CD4-positive, alpha-beta T cell treated with Interleukin-21 for 1 hour (primary cell): ENCODE data around the gene NEIL3.
A peak's percentile ranks its signal among the peaks of the same experiment; 100 is the strongest.
"Not testable (repeated sequence)": the region's sequence is repeated elsewhere in the genome, so short reads cannot be mapped to it uniquely, and the experiment has no call there.

Experiments
- DNase-seq: peaks from one replicate; pipeline ENCODE4 v3.0.0-alpha.2; 2020

Gene NEIL3

DNA sequence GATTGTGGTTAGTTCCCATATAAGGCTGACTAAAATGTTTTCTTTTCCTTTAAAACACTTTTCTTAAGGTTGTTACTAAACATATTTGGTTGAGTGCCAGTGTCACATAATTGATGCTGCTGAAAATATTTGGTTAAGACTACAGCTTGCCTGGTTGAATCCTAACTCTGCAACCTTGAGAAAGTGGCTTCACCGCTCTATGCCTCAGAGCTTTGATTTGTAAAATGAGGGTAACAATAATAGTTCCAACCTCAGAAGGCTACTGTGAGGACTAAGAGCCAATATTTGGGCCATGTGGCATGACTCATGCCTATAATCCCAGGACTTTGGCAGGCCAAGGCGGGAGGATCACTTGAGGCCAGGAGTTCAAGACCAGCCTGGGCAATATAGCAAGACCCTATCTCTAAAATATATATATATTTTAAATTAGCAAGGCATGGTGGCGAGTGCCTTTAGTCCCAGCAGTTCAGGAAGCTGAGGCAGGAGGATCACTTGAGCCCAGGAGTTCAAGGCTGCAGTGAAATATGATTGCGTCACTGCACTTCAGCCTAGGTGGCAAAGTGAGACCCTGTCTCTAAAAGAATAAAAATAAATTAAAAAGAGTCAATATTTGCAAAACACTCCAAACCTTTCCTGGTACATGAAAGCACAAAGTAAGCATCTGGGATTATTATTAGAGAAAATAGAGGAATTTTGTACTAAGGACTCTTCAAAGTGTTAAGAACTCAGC is 7.1 kb upstream of the NEIL3 start:
- no peak for DNase-seq

DNA sequence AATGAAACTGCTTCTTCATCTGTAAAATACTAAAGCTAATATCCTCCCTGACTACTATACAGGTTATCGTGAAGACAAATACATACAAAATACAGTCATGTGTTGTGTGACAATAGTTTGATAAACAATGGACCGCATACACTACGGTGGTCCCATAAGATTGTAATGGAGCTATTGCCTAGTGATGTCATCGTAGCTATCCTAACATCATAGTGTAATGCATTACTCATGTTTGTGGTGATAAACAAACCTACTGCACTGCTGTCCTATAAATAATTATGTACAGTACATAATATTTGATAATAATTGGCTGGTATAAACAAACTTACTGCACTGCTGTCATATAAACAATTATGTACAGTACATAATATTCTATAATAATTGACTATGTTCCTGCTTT is 5.6 kb upstream of the NEIL3 start:
- DNase-seq = no peak

DNA sequence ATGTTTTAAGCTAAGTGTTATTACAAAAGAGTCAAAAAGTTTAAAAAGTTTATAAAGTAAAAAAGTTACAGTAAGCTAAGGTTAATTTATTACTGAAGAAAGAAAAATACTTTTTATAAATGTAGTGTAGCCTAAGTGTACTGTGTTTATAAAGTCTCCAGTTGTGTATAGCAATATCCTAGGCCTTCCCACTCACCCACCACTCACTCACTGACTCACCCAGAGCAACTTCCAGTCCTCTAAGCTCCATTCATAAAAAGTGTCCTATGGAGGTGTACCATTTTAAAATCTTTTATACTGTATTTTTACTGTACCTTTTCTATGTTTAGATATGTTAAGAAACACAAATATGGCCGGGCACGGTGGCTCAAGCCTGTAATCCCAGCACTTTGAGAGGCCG is 4.8 kb upstream of the NEIL3 start:
- not testable (repeated sequence) for DNase-seq

DNA sequence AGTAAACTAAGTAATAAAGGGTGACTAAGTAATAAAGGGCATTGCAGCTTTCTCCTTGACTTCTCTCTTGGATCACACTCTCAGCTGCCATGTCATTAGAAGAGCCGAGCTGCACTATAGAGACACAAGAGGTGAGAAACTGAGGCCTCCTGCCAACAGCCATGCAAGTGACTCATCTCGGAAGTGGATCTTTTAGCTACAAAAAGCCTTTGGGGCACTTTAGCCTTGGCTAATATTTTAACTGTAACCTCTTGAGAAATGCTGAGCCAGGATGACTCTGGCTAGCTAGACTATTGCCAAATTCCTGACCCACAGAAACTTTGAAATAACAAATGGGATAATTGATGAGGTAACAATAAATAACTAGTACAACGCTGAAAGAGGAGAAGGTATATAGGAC is 1.5 kb upstream of the NEIL3 start:
- no peak for DNase-seq

DNA sequence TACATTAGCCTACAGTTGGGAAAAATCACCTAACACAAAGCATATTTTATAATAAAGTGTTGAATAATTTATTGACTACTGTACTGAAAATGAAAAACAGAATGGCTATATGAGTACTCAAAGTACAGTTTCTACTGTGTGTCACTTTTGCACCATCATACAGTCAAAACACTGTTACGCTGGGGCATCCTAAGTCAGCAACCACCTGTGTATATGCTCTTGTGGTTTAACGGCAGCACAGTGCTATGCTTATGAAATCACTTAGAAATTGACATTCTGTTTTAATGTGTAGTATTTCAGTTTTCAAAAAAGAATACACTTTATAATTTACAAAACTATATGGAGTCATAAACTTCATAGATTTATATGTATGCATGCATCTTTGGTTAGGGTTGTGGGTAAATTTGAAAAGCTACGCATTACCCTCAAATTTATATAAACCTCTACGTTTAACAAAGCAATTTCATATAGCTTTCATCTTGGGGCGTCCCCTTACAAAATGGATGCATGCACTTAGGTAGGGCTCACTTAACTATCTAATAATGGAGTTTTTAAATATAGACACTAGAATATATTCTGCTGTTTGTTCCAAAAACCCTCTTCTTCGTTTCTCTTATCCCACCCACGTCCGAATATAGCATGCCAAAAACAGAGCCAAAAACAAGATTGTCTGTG is 690 bp upstream of the NEIL3 start:
- peak; percentile 23 for DNase-seq

DNA sequence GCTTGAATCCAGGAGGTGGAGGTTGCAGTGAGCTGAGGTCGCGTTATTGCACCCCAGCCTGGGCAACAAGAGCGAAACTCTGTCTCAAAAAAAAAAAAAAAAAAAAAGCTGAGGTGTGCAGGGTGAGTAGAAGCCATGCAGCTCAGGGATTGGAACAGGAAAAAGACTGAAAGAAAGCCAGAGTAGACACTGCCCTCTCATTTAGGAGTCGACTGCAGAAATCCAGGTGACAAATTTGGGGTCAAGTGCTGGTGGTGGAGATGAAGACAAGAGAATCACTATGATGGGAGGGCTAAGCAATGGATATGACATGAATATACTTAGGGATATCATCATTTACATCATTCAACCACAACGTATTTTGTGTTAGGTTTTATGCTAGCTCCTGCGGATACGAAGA is 1.9 kb downstream of the NEIL3 start:
- DNase-seq = no peak

DNA sequence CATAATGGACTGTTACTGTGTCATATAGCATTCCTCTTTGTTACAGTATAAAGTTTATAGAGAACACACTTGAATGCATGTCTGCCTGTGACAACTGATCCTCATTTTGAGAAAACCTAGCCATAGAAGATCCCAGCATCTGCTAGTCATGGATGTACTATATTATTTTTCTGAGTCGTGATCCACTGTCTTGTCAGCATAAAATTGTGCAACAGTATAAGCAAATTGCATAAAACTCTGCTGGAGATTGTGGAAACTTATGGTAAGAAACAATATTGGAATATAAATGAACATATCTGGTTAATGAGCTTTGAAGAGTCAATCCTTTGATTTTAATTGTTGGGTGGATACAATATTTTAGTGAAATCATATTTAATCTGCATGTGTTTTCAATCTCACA is 3.6 kb downstream of the NEIL3 start:
- no peak for DNase-seq

DNA sequence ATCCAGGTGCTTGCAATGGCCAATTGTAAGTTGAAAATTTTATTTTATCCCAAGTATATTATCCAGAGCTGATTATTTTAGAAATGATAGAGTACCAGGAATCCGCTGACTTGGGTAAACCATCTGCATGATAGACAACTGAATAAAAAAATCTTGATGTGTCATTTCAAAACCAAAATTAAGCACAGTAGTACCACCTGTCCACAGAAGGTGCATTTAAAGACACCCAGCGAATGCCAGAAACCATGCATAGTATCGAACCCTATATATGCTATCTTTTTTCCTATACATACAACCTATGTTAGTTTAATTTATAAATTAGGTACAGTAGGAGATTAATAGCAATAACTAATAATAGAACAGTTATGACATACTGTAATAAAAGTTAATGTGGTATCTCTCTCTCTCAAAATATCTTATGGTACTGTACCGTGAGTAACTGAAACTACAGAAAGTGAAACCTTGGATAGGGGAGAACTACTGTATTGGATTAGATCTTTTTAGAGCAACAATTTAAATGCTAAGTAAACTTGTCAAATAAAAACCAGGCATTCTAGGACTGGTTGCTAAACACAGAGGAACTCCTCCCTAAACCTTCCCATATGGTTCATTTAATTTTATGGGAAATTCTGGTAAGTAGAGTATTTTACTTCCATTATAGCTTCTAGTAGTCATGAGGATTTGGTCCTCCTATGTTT is 6.2 kb downstream of the NEIL3 start:
- DNase-seq = peak; percentile 21

DNA sequence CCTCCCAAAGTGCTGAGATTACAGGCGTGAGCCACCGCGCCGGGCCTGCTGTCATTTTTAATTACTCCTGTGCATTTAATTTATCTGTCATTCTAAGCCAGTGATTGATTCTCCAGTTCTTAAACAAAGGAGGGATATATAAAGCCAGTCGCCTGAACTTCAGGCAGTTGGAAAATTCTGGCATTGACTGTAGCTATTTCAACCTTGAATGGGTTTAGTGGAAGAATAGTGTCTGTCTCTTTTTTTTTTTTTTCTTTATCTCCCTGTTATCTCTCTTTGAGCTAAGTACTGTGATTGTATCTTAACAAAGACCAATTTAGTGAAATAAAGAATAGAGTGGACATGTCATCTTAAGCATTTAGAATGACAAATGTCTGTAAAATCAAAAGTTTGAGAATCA is 11.0 kb downstream of the NEIL3 start:
- DNase-seq = no peak

DNA sequence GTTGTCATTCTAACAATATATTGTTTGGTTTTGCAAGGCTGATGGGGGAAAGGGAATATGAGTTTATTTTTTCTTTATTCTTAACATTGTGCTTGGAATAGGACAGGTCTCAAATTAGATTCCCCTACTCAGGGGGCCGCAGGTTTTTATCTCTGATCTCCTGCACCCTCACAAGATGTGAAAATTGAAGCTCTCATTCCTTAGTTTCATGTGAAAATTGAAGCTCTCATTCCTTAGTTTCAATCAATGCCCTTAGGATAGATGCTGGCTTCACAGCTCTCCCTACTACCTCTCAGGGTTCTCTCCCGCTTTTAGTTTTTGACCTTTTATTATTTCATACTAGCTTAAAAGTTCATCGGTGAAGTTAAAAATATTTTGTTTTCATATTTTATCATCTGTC is 12.0 kb downstream of the NEIL3 start:
- no peak for DNase-seq

DNA sequence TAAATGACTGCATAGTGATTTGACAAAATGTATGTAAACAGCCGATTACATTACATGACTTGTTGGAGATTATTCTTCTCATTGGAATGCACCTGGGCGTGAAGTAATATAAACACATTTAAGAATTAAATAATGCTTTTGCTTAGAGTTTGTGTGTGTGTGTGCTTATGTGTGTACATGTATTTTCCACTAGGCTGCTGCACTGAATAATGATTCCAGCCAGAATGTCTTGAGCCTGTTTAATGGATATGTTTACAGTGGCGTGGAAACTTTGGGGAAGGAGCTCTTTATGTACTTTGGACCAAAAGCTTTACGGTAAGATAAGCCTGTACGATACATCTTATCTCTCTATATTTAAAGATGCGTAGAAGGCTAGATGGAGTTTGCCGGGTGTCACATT is 12.6 kb downstream of the NEIL3 start:
- DNase-seq = no peak

DNA sequence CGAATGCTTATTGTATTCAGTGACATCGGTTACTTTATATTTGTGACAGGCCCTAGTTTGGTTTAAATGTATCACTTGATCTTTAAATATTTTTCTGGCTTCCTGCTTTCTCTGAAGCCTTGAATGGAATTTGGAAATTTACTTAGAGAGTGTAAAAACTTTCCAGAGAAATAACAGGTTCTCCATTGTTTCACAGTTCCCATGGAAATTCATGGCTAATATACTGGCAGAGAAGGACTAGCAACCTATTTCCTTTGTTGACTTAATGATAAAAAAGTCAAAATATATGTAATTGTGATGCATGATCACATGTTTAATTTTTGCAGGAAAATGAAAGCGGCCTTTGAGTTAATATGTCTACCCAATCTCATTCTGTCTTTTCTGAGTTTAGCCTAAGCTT is 13.2 kb downstream of the NEIL3 start:
- no peak for DNase-seq

DNA sequence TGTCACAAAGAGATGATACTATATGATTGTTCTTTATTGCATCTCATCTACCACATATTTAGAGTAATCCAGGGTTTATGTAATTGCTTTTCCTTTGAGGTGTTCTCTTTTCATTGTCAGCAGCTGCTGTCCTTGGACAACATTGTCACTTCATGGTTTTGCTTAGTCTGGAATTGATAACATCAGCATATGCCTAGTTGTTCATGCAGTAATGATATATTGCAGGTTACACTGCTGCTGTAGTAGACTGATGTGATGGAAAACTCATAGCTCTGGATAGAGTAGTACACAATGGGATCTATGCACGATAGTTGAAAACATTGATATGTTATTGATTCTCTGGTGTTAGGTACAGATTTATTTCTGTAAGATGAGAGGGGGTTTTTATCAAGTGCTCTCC is 13.7 kb downstream of the NEIL3 start:
- DNase-seq = no peak

DNA sequence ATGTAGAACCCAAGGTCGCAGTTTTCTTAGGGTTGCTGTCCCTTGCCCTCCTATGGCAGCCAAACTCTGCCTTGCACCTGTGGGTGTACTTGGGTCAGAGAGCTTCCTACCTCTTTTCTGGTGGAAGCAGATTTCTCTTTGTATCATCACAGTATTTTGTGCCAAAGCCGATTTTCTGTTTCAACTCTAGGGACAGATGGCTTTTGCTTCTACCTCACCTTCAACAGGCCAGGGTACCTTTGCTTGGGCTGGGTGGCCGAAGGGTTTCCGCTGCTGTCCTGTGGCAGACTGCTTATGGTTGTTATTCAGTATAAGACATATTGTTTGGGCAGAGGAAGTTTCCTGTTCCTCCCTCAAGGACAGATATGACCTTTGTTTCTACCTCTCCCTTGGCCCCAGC is 22.4 kb downstream of the NEIL3 start:
- no peak for DNase-seq

DNA sequence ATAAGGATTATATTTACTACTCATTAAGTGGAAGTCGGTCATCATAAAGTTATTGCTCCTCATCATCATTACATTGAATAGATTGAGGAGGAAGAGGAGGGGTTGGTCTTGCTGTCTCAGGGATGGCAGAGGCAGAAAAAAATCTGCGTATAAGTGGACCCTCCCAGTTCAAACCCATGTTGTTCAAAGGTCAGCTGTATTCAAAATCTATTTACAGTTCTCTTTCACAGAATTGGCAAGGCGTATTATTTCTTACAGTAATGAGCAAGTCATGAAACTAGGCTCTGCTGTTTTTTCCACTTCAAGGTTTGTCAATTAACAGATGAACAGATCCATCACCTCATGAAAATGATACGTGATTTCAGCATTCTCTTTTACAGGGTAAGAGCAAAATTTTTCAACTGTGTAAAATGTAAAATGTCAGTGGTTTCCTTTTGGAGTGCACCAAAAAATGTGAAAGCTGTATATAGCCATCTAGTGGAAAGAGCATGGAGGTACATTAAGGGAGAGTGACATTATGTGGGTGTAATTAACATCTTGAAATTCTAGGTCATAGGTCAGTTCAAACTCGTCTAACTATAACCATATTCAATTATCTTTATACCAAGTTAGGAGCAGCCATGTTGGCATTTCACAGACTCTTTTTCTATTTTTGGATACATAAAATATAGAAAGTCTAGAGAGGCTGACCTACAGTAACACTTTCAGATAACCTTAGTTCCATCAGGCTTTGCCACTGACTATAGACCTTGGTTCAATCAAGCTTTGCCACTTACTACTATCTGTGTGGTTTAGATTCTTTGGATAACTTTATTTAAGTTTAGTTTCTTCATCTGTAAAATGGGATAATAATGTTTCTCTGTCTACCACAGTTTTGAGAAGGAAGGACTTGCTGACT is 30.1 kb downstream of the NEIL3 start:
- DNase-seq = peak; percentile 66

DNA sequence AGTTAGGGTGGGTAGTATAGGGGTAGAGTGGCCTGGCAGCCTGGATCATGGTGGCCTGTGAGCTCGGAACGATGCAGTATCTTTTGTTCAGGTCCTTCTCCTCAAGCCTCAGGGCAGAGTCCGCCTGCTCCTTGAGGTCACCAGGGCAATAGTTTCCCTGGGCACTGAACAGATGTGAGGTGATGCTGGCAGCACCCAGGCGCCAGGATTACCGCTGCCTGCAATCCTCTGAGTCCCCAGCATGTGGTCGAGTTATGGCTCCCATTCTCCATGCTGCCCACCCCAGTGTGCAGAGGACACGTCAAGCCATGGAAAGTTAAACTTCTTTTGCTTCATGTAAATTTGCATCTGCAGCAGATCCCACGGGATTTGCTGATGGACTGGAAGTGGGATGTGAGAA is 38.7 kb downstream of the NEIL3 start:
- DNase-seq = no peak

DNA sequence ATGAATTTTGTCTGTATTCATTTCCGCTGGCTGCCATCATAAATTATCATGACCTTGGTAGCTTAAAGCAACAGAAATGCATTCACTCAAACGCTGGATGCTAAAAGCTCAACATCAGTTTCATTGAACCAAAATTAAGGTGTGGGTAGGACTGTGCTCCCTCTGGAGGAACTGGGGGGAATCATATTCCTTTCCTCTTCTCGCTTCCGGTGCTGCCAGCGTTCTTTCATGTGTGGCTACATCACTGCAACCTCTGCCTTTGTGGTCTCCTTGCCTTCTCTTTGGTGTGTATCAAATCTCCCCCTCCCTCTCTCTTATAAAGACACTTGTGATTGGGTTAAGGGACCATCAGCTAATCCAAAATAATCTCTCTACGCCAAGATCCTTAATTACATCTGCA is 39.5 kb downstream of the NEIL3 start:
- no peak for DNase-seq

DNA sequence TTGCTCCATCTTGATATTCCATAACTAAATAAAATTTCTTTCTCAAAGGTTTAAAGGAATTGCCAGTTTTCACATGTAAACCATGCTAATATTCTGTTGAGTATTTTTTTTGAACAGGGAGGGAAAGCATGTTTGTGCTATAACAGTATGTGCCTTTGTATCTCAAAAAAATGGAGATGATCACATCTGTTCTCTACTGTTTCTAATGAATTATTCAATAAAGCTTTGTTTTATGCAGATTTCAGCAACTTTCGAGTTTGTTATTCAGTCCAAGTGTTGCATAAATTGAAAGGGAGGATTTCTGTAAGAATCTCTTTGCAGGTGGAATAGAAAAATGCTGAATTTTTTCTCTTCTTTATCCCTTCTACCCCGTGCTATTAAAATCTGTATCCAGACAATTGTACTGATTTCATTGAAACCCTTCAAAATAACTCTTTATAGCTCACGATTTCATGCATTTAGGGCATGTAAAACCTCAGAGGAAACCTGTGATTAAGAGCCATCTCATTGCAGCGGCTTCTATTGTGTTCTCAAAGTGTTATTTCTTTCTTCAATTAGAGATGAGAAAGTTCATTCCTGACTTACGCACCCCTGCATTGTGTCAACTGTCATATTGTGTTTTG is 42.1 kb downstream of the NEIL3 start:
- DNase-seq = no peak

DNA sequence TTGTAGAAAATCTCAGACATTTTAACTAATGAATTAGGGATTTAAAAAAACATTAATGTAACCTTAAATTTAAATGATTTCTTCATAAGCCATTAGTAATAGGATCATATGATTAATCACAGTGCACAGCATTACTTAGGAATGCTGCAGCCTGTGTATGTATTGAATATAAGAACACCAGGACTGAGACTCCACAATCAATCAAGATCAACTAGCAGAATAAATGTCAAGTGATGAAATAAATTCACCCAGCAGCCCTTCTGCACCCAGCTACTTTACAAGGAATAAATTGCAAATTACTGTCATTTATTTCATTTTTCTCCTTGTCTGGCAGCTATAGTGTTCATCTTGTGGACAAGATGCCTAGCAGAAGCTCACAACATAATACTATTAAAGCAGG is 46.5 kb downstream of the NEIL3 start:
- no peak for DNase-seq

DNA sequence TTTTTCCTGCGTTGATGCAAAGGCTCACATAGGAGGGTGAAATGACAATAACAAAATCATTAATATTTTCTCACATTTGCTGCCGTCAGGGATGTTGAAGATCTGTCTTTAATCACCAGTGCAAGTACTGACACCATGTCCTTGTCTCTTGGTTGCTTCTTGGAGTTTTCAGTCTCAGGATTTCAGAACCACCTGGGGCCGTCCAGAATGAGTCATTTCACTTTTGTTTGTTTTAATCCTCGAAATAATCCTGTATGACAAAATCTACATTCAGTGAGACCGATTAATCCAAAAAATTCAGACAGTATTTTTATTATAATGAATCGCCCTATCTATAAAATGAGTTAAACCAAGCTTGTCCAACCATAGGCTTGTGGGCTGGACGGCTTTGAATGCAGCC is 47.2 kb downstream of the NEIL3 start:
- no peak for DNase-seq

DNA sequence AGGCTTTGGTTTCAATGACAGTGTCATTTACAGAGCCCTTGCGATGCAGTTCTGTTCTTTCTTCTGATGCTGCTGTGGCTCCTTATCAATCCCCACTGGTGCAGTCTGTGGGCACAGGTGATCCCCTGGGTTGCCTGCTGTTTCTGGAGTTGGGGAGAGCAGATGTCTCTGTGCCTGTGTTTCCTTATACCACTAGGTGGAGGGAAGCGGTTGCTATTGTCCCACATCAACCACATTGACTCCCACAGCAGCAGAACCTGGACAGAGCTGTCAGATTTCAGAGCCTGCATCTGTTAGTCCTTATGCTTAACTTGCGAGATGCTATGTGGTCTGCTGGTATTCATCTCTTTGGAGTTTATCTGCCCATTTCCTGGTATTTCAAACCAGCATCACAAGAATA is 57.7 kb downstream of the NEIL3 start:
- DNase-seq = peak; percentile 3

DNA sequence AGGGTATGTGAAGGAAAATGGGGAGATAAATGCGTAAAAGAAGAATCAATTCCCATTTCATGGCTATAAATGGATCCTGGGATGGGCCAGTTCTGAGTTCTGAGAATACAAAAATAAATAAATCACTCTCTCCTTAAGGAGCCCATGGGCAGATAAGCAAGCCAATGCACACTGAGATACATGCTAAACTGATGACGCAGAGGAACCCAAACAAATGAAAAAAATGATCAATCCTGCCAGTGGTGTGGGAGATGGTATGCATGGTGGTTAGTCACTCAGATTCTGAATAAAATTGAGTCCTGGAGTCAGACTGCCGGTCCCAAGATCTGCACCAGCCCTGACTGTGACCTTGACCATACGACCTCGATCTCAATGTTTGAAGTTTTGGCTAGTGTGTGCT is 59.7 kb downstream of the NEIL3 start:
- no peak for DNase-seq

DNA sequence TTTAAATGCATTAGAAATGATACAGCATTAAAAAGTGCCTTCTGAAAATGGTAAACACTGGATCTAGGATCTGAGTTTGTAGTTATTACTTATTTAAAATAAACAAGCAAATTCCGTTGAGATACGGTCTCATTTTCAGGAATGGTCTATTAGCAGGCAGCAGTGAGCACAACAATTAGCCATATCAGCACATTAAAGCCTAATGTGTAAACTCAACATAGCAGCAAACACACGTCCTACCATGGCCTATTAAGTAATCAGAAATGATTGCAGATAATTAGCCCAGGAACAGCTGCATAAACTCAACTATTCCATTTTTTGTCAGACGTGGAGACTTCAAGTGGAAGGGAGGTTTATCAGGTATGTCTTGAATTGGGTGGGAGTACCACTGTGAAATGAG is 61.8 kb downstream of the NEIL3 start:
- no peak for DNase-seq
